A549 treated with GW870086 at 1 μM for 4 hours (cell line): ENCODE results near the gene ZNF669. TPM values are rescaled to one million over a fixed set of nuclear protein-coding genes. Genes with fewer than 3 reads are reported as not detected.

Experiments
- total RNA-seq: library from RNA; stranded (reverse); fragments of 200-300 nt; extraction: Qiagen RNA extraction; gene quantifications from 5 replicates; pipeline ENCODE4 v1.2.3, GENCODE V29; 2022; ENCODE audit warnings: low read depth

ZNF669 gene
- 2.6 to 4.1 TPM (median 3.7 TPM) in 5 replicates for total RNA-seq

GRCh38 chr1:247103859-247104591 is at the start of gene ZNF669:
Gene ZNF669, minus strand, starts transcription at chr1:247104356. Its CDS starts 157 bp downstream, at chr1:247104199.

GRCh38 chr1:247078258-247079140 is 25.7 kb downstream of the ZNF669 start, which contains the start of gene ZNF670:
Gene ZNF670, minus strand, starts transcription at chr1:247078811. Its CDS starts 215 bp downstream, at chr1:247078596.

Other genes starting within 250 kb of the ZNF669 start
- gene AHCTF1, start 172.4 kb downstream of the ZNF669 start, total RNA-seq = 23.4 to 31.9 TPM (median 28.2 TPM) in 5 replicates
- gene ZNF695, start 96.3 kb downstream of the ZNF669 start, total RNA-seq = 2.3 to 3.3 TPM (median 2.9 TPM) in 5 replicates
- 2.4 to 4.0 TPM (median 3.3 TPM) in 5 replicates for gene ZNF670, start 25.5 kb downstream of the ZNF669 start, total RNA-seq
- gene ZNF124, start 67.7 kb upstream of the ZNF669 start, total RNA-seq = 4.3 to 5.5 TPM (median 4.5 TPM) in 5 replicates
- not detected in 5 replicates for gene VN1R5, start 151.7 kb upstream of the ZNF669 start, total RNA-seq
- gene ZNF496, start 227.5 kb upstream of the ZNF669 start, total RNA-seq = 15.7 to 19.8 TPM (median 17.1 TPM) in 5 replicates